ENCODE data around the gene C1orf74. TPM values are rescaled to one million over a fixed set of nuclear protein-coding genes. Genes with fewer than 3 reads are reported as not detected.

The C1orf74 gene
- total RNA-seq, 4 donors from 2014 or later = 0.38 to 0.82 (median 0.54) TPM

DNA sequence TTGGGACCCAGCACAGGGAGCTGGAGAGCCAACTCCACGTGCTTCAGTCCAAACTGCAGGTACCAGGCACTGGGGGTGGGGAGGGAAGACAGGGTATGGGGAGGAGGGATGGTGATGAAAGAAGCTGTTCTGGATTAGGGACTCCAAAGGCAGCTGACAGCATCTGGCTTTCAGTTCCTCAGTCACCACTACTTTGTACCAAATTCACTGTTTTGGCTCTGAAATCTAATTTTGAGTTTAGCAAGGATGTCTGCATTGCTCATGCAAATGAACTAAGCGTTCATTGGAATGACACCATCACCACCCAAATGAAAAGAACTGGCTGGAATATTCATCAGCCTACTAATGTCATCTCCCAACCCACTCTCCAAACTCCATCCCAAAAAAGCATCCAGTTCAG is 8.7 kb downstream of the C1orf74 start:
- H3K4me1 ChIP-seq = no peaks in the 10 kb centered on the region
- H3K4me3 ChIP-seq = no peak overlapping the region
- H3K27ac ChIP-seq = no peak overlapping the region
- no peaks in the 10 kb centered on the region for H3K36me3 ChIP-seq
- intact Hi-C loops (cut with DNase I; ENCODE audit: low total_unique reads) = no loop called here
- H3K9me3 ChIP-seq = no peaks in the 10 kb centered on the region
- DNase-seq (no peak), ATAC-seq (no peak)
- TF ChIP-seq, protein P1, sequence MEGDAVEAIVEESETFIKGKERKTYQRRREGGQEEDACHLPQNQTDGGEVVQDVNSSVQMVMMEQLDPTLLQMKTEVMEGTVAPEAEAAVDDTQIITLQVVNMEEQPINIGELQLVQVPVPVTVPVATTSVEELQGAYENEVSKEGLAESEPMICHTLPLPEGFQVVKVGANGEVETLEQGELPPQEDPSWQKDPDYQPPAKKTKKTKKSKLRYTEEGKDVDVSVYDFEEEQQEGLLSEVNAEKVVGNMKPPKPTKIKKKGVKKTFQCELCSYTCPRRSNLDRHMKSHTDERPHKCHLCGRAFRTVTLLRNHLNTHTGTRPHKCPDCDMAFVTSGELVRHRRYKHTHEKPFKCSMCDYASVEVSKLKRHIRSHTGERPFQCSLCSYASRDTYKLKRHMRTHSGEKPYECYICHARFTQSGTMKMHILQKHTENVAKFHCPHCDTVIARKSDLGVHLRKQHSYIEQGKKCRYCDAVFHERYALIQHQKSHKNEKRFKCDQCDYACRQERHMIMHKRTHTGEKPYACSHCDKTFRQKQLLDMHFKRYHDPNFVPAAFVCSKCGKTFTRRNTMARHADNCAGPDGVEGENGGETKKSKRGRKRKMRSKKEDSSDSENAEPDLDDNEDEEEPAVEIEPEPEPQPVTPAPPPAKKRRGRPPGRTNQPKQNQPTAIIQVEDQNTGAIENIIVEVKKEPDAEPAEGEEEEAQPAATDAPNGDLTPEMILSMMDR (IDR thresholded peaks at IDR 0.05 in 4 of 5, conservative IDR thresholded peaks at IDR 0.05 in 1 of 5) = no peak
- TF ChIP-seq POLR2A (IDR thresholded peaks at IDR 0.05) = no peak
- no peaks in the 10 kb centered on the region for H3K27me3 ChIP-seq
- in situ Hi-C loops (cut with MboI; ENCODE audit: low sequenced_read_pairs in 4 of 4) = no loop called here

DNA sequence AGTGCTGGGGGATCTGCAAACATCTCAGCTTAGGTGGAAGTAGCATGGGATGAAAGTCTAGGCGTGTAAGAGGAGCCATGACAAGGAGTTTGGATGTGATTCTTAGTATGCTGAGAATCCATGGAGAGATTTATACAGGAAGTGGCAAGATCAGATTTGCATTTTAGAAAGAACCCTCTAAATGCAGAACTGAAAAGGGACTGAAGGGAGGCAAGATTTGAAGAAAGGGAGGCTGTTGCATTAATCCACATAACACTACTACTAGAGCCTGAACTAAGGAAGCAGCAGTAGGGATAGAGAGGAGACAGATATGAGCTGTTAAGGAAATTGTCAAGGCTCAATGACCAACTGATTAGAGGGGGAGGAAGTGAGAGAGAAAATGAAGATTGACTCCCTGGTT is 9.8 kb downstream of the C1orf74 start:
- TF ChIP-seq POLR2A (IDR thresholded peaks at IDR 0.05) = no peak
- DNase-seq = no peak
- no peaks in the 10 kb centered on the region for H3K27me3 ChIP-seq
- H3K27ac ChIP-seq = no peak overlapping the region
- intact Hi-C loops (cut with DNase I; ENCODE audit: low total_unique reads) (no loop called here), in situ Hi-C loops (cut with MboI; ENCODE audit: low sequenced_read_pairs in 4 of 4) (no loop called here)
- ATAC-seq = no peak
- H3K9me3 ChIP-seq = no peaks in the 10 kb centered on the region
- peaks cover 0 to 4% of the 10 kb centered on the region in 2 donors for H3K4me1 ChIP-seq
- H3K36me3 ChIP-seq = no peaks in the 10 kb centered on the region
- no peak overlapping the region for H3K4me3 ChIP-seq

DNA sequence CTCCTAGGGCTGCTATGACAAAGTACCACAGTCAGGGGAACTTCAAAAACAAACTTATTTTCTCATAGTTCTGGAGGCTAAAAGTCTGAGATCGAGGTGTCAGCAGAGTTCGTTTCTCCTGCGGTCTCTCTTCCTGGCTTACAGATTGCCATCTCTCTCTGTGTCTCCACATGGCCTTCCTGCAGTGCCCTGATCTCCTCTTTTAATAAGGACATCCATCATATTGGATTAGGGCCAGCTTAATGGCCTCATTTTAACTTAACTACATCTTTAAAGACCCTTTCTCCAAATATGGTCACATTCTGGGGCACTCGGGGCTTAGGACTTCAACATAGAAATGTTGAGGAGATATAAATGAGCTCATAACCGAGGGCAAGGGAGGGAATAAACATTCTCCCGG is 12.2 kb downstream of the C1orf74 start:
- Histone ChIP-seq H3K27ac (no peak overlapping the region), H3K4me1 (peaks cover 9 to 12% of the 10 kb centered on the region in 2 donors), H3K9me3 (no peaks in the 10 kb centered on the region), H3K27me3 (no peaks in the 10 kb centered on the region), H3K36me3 (no peaks in the 10 kb centered on the region), H3K4me3 (no peak overlapping the region)
- intact Hi-C loops (cut with DNase I; ENCODE audit: low total_unique reads) (no loop called here), in situ Hi-C loops (cut with MboI; ENCODE audit: low sequenced_read_pairs in 4 of 4) (no loop called here)
- no peak for TF ChIP-seq POLR2A (IDR thresholded peaks at IDR 0.05)
- TF ChIP-seq, protein P1 (IDR thresholded peaks at IDR 0.05 in 4 of 5, conservative IDR thresholded peaks at IDR 0.05 in 1 of 5) = no peak
- DNase-seq (no peak), ATAC-seq (no peak)

DNA sequence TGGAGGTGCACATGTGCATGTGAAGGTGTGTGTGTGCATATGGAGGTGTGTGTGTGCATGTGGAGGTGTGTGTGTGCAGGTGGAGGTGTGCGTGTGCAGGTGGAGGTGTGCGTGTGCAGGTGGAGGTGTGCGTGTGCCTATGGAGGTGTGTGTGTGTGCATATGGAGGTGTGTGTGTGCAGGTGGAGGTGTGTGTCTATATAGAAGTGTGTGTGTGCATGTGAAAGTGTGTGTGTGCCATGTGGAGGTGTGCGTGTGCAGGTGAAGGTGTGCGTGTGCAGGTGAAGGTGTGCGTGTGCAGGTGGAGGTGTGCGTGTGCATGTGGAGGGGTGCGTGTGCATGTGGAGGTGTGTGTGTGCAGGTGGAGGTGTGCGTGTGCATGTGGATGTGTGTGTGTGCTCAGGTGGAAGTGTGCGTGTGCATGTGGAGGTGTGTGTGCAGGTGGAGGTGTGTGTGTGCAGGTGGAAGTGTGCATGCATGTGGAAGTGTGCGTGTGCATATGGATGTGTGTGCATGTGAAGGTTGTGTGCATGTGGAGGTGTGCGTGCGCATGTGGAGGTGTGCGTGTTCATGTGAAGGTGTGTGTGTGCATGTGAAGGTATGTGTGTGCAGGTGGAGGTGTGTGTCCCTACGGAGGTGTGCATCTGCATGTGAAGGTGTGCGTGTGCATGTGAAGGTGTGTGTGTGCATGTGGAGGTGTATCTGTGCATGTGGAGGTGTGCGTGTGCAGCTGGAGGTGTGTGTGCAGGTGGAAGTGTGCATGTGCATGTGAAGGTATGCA is 13.5 kb downstream of the C1orf74 start:
- Histone ChIP-seq H3K9me3 (no peaks in the 10 kb centered on the region), H3K27me3 (no peaks in the 10 kb centered on the region), H3K36me3 (no peaks in the 10 kb centered on the region), H3K4me1 (peaks cover 9 to 12% of the 10 kb centered on the region in 2 donors), H3K4me3 (no peak overlapping the region), H3K27ac (no peak overlapping the region)
- ATAC-seq (no peak), DNase-seq (no peak)
- in situ Hi-C loops (cut with MboI; ENCODE audit: low sequenced_read_pairs in 4 of 4) = no loop called here
- TF ChIP-seq, protein P1 (IDR thresholded peaks at IDR 0.05 in 4 of 5, conservative IDR thresholded peaks at IDR 0.05 in 1 of 5) = no peak
- no peak for TF ChIP-seq POLR2A (IDR thresholded peaks at IDR 0.05)
- intact Hi-C loops (cut with DNase I; ENCODE audit: low total_unique reads) = no loop called here

GRCh38 chr1:209769971-209770370 is 14.4 kb downstream of the C1orf74 start:
- no peak for ATAC-seq
- H3K27ac ChIP-seq = peak overlapping the region; percentile 35 to 63 (median 48)
- TF ChIP-seq, protein P1 (IDR thresholded peaks at IDR 0.05 in 4 of 5, conservative IDR thresholded peaks at IDR 0.05 in 1 of 5) = no peak
- TF ChIP-seq POLR2A (IDR thresholded peaks at IDR 0.05) = no peak
- H3K36me3 ChIP-seq = no peaks in the 10 kb centered on the region
- intact Hi-C loops (cut with DNase I; ENCODE audit: low total_unique reads) (no loop called here), in situ Hi-C loops (cut with MboI; ENCODE audit: low sequenced_read_pairs in 4 of 4) (no loop called here)
- H3K9me3 ChIP-seq = no peaks in the 10 kb centered on the region
- no peak overlapping the region for H3K4me3 ChIP-seq
- no peak for DNase-seq
- H3K4me1 ChIP-seq = peaks cover 9 to 12% of the 10 kb centered on the region in 2 donors
- no peaks in the 10 kb centered on the region for H3K27me3 ChIP-seq
